Activated CD4-positive, alpha-beta T cell treated with anti-CD3 and anti-CD28 coated beads, Interleukin-2, amount 10 ng/mL, durations not matched to agents 7 days and 5 days (primary cell): ENCODE measurements around the gene LOXL4. TPM values are rescaled to one million over a fixed set of nuclear protein-coding genes. Genes with fewer than 3 reads are reported as not detected.

ENCODE experiments used
- CTCF ChIA-PET: fragments of 350-600 bp; sonication (Branson Sonifier 250); formaldehyde crosslinking; loops from one replicate; lab custom pipeline; 2021; ENCODE audit warnings: antibody characterized with exemption; lab: Charles Lee
- POLR2A ChIA-PET: fragments of 350-600 bp; sonication (Branson Sonifier 250); formaldehyde crosslinking; loops from one replicate; lab custom pipeline; 2021; ENCODE audit warnings: antibody characterized with exemption; lab: Charles Lee
- DNase-seq: peaks from one replicate; pipeline ENCODE4 v3.0.0-alpha.2; 2020
- H3K27ac Mint-ChIP-seq: one replicate; pipeline ENCODE4 v1.8.0; 2021; ENCODE audit warnings: mild to moderate bottlenecking, moderate library complexity, mixed read lengths
- H3K27me3 Mint-ChIP-seq: one replicate; pipeline ENCODE4 v1.8.0; 2021; ENCODE audit warnings: mixed read lengths
- H3K36me3 Mint-ChIP-seq: one replicate; pipeline ENCODE4 v1.8.0; 2021; ENCODE audit warnings: low read depth, mixed read lengths
- H3K4me1 Mint-ChIP-seq: one replicate; pipeline ENCODE4 v1.8.0; 2021; ENCODE audit warnings: mixed read lengths
- H3K4me3 Mint-ChIP-seq: one replicate; pipeline ENCODE4 v1.8.0; 2021; ENCODE audit warnings: mild to moderate bottlenecking, moderate library complexity, mixed read lengths
- H3K9me3 Mint-ChIP-seq: one replicate; pipeline ENCODE4 v1.8.0; 2021; ENCODE audit warnings: mixed read lengths
- total RNA-seq, 2 experiments: library from RNA; stranded (reverse); gene quantifications; one replicate each; pipeline ENCODE4 v1.2.3, GENCODE V29; 2021

LOXL4 gene
- not detected for total RNA-seq

- CTCF ChIA-PET: interaction anchor here (0.6 kb wide), 1 partner anchor 542 kb away, joined by 5 read pairs; no protein-coding TSS in a partner anchor
- H3K4me1 Mint-ChIP-seq: no peaks in the 10 kb centered on the region
- H3K27ac Mint-ChIP-seq: no peak within 1 kb of the TSS
- H3K9me3 Mint-ChIP-seq: no peaks in the 10 kb centered on the region
- H3K36me3 Mint-ChIP-seq: no peaks in the 10 kb centered on the region
- POLR2A ChIA-PET: no interaction called here
- H3K27me3 Mint-ChIP-seq: peaks cover 46% of the 10 kb centered on the region
- peak within 1 kb of the TSS; percentile 21 for H3K4me3 Mint-ChIP-seq
- DNase-seq: no peak
Measured at GRCh38 chr10:98267894-98268693, at the start of gene LOXL4. TSS of gene LOXL4 (minus strand) at chr10:98268194. CDS start at chr10:98263019, 5,175 bp downstream.

DNA sequence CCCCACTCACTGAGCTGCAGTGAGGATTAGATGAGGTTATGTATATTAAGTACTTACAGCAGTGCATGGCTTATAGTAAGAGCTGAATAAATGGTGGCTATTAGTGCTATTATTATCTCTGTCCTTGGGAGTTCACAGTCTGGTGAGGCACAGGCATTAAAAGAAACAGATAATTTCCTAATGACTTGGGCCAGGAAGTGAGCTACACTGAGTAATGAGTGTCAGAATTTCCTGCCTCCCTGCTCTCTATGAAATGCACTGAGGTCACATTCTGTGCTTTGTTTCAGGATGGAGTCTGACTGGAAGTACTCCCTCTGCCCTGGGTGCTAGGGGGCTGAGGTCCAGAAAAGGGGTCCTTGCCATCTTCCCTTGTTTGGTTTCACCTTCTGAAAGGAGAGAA, 48.7 kb upstream of the LOXL4 start:
- Mint-ChIP-seq H3K36me3 (no peaks in the 10 kb centered on the region), H3K9me3 (no peaks in the 10 kb centered on the region), H3K27ac (no peak overlapping the region), H3K27me3 (no peaks in the 10 kb centered on the region), H3K4me1 (no peaks in the 10 kb centered on the region), H3K4me3 (no peak overlapping the region)
- ChIA-PET POLR2A (no interaction called here), CTCF (no interaction called here)
- no peak for DNase-seq

DNA sequence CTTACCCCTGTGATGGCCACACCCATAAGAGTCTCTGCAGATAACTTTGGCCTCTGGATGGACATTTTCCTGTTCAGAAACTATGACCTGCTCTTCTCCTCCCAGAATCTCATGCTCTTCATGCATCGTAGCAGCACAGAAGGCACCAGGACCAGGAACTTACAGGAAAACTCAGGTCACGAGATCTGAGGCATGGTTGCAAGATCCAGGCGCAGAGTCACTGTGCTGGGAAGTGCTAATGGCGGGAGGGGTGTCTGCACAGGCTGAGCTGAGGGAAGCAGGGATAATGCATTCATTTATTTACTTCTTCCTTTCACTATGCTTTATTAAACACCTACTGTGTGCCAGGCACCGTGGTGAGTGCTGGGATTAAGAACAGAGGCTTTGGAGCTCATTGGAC, 48.2 kb upstream of the LOXL4 start:
- H3K27me3 Mint-ChIP-seq: no peaks in the 10 kb centered on the region
- no peak for DNase-seq
- H3K27ac Mint-ChIP-seq: no peak overlapping the region
- no peaks in the 10 kb centered on the region for H3K4me1 Mint-ChIP-seq
- CTCF ChIA-PET: no interaction called here
- POLR2A ChIA-PET: no interaction called here
- H3K36me3 Mint-ChIP-seq: no peaks in the 10 kb centered on the region
- H3K4me3 Mint-ChIP-seq: no peak overlapping the region
- H3K9me3 Mint-ChIP-seq: no peaks in the 10 kb centered on the region

- Mint-ChIP-seq H3K27ac (no peak overlapping the region), H3K4me1 (no peaks in the 10 kb centered on the region), H3K36me3 (no peaks in the 10 kb centered on the region), H3K4me3 (no peak overlapping the region), H3K9me3 (no peaks in the 10 kb centered on the region), H3K27me3 (peaks cover 6% of the 10 kb centered on the region)
- DNase-seq: no peak
- POLR2A ChIA-PET: no interaction called here
- CTCF ChIA-PET: interaction anchor here (1.1 kb wide), 1 partner anchor 18 kb away, joined by 3 read pairs; no protein-coding TSS in a partner anchor
Measured at GRCh38 chr10:98314532-98315284, 46.7 kb upstream of the LOXL4 start.

DNA sequence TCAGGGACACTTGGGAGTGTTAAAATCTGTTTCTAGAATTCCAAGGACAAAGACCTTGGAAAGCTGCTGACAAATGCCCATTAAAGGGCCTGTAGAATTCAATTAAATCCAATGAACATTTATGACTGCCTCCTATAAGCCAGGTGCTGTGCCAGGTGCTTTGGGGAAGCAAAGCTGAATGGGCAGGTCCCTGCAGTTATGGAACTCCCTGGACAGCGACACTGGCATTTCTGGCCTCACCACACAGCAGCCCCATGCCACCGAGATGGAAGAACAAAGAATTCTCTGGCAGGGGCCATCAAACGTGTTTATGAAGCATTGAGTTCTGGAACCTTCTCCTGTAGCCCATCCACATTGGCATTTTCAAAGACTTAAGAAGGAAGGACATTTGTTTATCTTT, 45.6 kb upstream of the LOXL4 start:
- Mint-ChIP-seq H3K4me1 (no peaks in the 10 kb centered on the region), H3K9me3 (no peaks in the 10 kb centered on the region), H3K4me3 (no peak overlapping the region), H3K27ac (no peak overlapping the region), H3K27me3 (peaks cover 15% of the 10 kb centered on the region), H3K36me3 (no peaks in the 10 kb centered on the region)
- ChIA-PET CTCF (interaction anchor here (1.8 kb wide), 1 partner anchor 15 kb away, joined by 4 read pairs; no protein-coding TSS in a partner anchor), POLR2A (no interaction called here)
- no peak for DNase-seq

GRCh38 chr10:98312822-98313221, 44.8 kb upstream of the LOXL4 start:
- no peak overlapping the region for H3K27ac Mint-ChIP-seq
- CTCF ChIA-PET: interaction anchor here (1.8 kb wide), 1 partner anchor 16 kb away, joined by 4 read pairs; no protein-coding TSS in a partner anchor
- H3K4me3 Mint-ChIP-seq: no peak overlapping the region
- POLR2A ChIA-PET: no interaction called here
- no peaks in the 10 kb centered on the region for H3K9me3 Mint-ChIP-seq
- H3K36me3 Mint-ChIP-seq: no peaks in the 10 kb centered on the region
- no peaks in the 10 kb centered on the region for H3K4me1 Mint-ChIP-seq
- DNase-seq: no peak
- H3K27me3 Mint-ChIP-seq: peaks cover 20% of the 10 kb centered on the region

GRCh38 chr10:98312349-98312748, 44.4 kb upstream of the LOXL4 start:
- H3K9me3 Mint-ChIP-seq: no peaks in the 10 kb centered on the region
- ChIA-PET POLR2A (no interaction called here), CTCF (interaction anchor here (1.8 kb wide), 1 partner anchor 16 kb away, joined by 4 read pairs; no protein-coding TSS in a partner anchor)
- H3K4me3 Mint-ChIP-seq: no peak overlapping the region
- H3K27ac Mint-ChIP-seq: no peak overlapping the region
- no peak for DNase-seq
- no peaks in the 10 kb centered on the region for H3K36me3 Mint-ChIP-seq
- H3K27me3 Mint-ChIP-seq: peaks cover 20% of the 10 kb centered on the region
- H3K4me1 Mint-ChIP-seq: no peaks in the 10 kb centered on the region

GRCh38 chr10:98310701-98311100, 42.7 kb upstream of the LOXL4 start:
- Mint-ChIP-seq H3K4me3 (no peak overlapping the region), H3K4me1 (no peaks in the 10 kb centered on the region), H3K9me3 (no peaks in the 10 kb centered on the region), H3K36me3 (no peaks in the 10 kb centered on the region), H3K27me3 (peaks cover 26% of the 10 kb centered on the region), H3K27ac (no peak overlapping the region)
- POLR2A ChIA-PET: no interaction called here
- DNase-seq: no peak
- CTCF ChIA-PET: no interaction called here

- ChIA-PET CTCF (interaction anchor here (1.0 to 2.3 kb wide), 3 partner anchors 15 to 30 kb away, joined by 3 to 9 read pairs (median 3); no protein-coding TSS in a partner anchor), POLR2A (no interaction called here)
- no peak overlapping the region for H3K4me3 Mint-ChIP-seq
- H3K4me1 Mint-ChIP-seq: no peaks in the 10 kb centered on the region
- H3K9me3 Mint-ChIP-seq: no peaks in the 10 kb centered on the region
- no peak overlapping the region for H3K27ac Mint-ChIP-seq
- no peaks in the 10 kb centered on the region for H3K36me3 Mint-ChIP-seq
- peak; percentile 7 for DNase-seq
- H3K27me3 Mint-ChIP-seq: peaks cover 26% of the 10 kb centered on the region
Measured at GRCh38 chr10:98309366-98310355, 41.7 kb upstream of the LOXL4 start.

DNA sequence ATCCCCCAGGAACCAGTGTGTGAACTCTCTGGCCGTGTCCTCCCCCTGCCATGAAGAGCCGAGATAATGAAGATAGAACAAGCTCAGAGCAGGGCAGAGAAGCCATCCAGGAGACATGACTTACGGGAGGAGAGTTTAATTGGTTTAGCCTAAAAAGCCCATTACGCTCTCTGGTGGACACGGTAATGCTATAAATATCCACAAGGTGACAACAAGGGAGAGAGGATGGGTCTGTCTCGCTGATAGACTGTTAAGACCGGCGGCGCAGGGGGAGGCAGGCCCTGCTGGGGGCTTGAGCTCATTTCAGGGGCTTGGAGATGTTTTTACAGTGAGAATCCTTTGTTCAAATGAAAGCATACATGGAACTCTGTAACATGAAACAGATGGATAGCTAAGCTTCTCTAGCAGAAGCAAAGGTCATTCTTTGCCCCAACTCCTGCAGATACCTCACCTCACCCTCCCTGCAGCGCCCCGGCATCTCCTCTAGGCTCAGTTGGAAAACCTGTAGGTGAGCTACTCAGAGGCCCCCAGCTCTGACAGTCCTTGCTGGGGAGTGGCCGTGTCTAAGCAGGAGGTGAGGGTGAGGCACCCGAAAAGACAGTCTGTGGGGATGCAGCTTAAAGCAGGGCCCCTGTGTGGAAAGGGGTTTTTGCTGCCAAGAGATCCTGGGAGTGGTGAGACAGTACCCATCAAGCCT, 40.8 kb upstream of the LOXL4 start:
- H3K27ac Mint-ChIP-seq: no peak overlapping the region
- no peaks in the 10 kb centered on the region for H3K36me3 Mint-ChIP-seq
- peaks cover 26% of the 10 kb centered on the region for H3K27me3 Mint-ChIP-seq
- POLR2A ChIA-PET: no interaction called here
- no peaks in the 10 kb centered on the region for H3K9me3 Mint-ChIP-seq
- CTCF ChIA-PET: interaction anchor here (1.2 to 2.3 kb wide), 2 partner anchors 14 to 31 kb away, joined by 3 to 9 read pairs; no protein-coding TSS in a partner anchor
- no peaks in the 10 kb centered on the region for H3K4me1 Mint-ChIP-seq
- no peak for DNase-seq
- H3K4me3 Mint-ChIP-seq: no peak overlapping the region

- Mint-ChIP-seq H3K4me1 (no peaks in the 10 kb centered on the region), H3K4me3 (no peak overlapping the region), H3K9me3 (no peaks in the 10 kb centered on the region), H3K36me3 (no peaks in the 10 kb centered on the region), H3K27me3 (peaks cover 26% of the 10 kb centered on the region), H3K27ac (no peak overlapping the region)
- ChIA-PET CTCF (interaction anchor here (2.3 kb wide), 1 partner anchor 13 kb away, joined by 9 read pairs; no protein-coding TSS in a partner anchor), POLR2A (no interaction called here)
- no peak for DNase-seq
Measured at GRCh38 chr10:98307916-98308541, 40.0 kb upstream of the LOXL4 start.
